Caco-2 (cell line): Measurements from ENCODE around the gene LBHD2. TPM values are rescaled to one million over a fixed set of nuclear protein-coding genes. Genes with fewer than 3 reads are reported as not detected.
"Not testable (repeated sequence)": the region's sequence is repeated elsewhere in the genome, so short reads cannot be mapped to it uniquely, and the experiment has no call there.

Experiments used
- BruUV-seq: library from RNA; stranded (reverse); fragments of 400-500 nt; replicated peaks from 2 replicates; lab custom pipeline; 2021; lab: Mats Ljungman, UMichigan
- CTCF ChIA-PET: fragments of 300-600 bp; sonication (Branson Sonifier 250); formaldehyde crosslinking; loops from one replicate; lab custom pipeline; 2022; ENCODE audit warnings: antibody characterized with exemption; lab: Charles Lee
- POLR2A ChIA-PET: fragments of 300-600 bp; sonication (Branson Sonifier 250); formaldehyde crosslinking; loops from one replicate; lab custom pipeline; 2022; ENCODE audit warnings: antibody characterized with exemption; lab: Charles Lee
- DNase-seq, 2 experiments: peaks; one replicate each; pipeline versions ENCODE4 v3.0.0 to v3.0.0-alpha.2; 2020 to 2022
- H3K27me3 ChIP-seq: replicated peaks from 2 replicates; pipeline ENCODE4 v1.6.0; 2011; ENCODE audit warnings: low read length; ENCODE audit not compliant: control insufficient read depth, insufficient read depth
- H3K36me3 ChIP-seq: 2 replicates; pipeline ENCODE4 v1.5.1; 2011; ENCODE audit warnings: low read length; ENCODE audit not compliant: control insufficient read depth, insufficient read depth
- H3K4me1 ChIP-seq: fragments of 250-450 bp; sonication (Bioruptor Pico); 2 replicates; pipeline ENCODE4 v1.5.1; 2020; ENCODE audit warnings: mild to moderate bottlenecking
- H3K4me3 ChIP-seq: 2 replicates; pipeline ENCODE4 v1.5.1; 2011; ENCODE audit warnings: low read depth, mild to moderate bottlenecking, control low read depth, low read length
- H3K9me3 ChIP-seq: fragments of 250-450 bp; sonication (Bioruptor Pico); 2 replicates; pipeline ENCODE4 v1.5.1; 2020; ENCODE audit warnings: mild to moderate bottlenecking, moderate library complexity
- H3K27ac Mint-ChIP-seq: one replicate; pipeline ENCODE4 v1.8.0; 2022; ENCODE audit warnings: mixed read lengths; ENCODE audit not compliant: unreplicated experiment
- H3K27me3 Mint-ChIP-seq: one replicate; pipeline ENCODE4 v1.8.0; 2022; ENCODE audit warnings: mixed read lengths; ENCODE audit not compliant: insufficient read depth, unreplicated experiment
- H3K36me3 Mint-ChIP-seq: one replicate; pipeline ENCODE4 v1.8.0; 2022; ENCODE audit warnings: mild to moderate bottlenecking, mixed read lengths; ENCODE audit not compliant: insufficient read depth, unreplicated experiment
- H3K4me1 Mint-ChIP-seq: one replicate; pipeline ENCODE4 v1.8.0; 2022; ENCODE audit warnings: low read depth, mixed read lengths; ENCODE audit not compliant: unreplicated experiment
- H3K4me3 Mint-ChIP-seq: one replicate; pipeline ENCODE4 v1.8.0; 2022; ENCODE audit warnings: mild to moderate bottlenecking, moderate library complexity, mixed read lengths; ENCODE audit not compliant: unreplicated experiment
- H3K9me3 Mint-ChIP-seq: one replicate; pipeline ENCODE4 v1.8.0; 2022; ENCODE audit warnings: mixed read lengths; ENCODE audit not compliant: unreplicated experiment
- intact Hi-C: fragments of 100-400 bp; cut with micrococcal nuclease; formaldehyde crosslinking; loops from one replicate; pipeline ENCODE4 v1.10.0; 2022; ENCODE audit not compliant: unreplicated experiment
- total RNA-seq: library from RNA; stranded (reverse); gene quantifications from 2 replicates; pipeline ENCODE4 v1.2.3, GENCODE V29; 2022
- TF ChIP-seq, protein P1 (sequence below), 2 experiments: fragments of 200-600 bp in 1 of 2; IDR thresholded peaks; 1 replicate in 1 of 2; 2 replicates in 1 of 2; pipeline versions ENCODE4 v1.5.1 to v1.8.0; 2011 to 2022; ENCODE audit warnings: antibody characterized with exemption in 1 of 2, control low read depth in 1 of 2, inconsistent platforms in 1 of 2, low read depth in 1 of 2, low read length in 1 of 2, mild to moderate bottlenecking in 1 of 2, moderate library complexity in 1 of 2; ENCODE audit not compliant: insufficient read depth in 1 of 2, severe bottlenecking in 1 of 2, unreplicated experiment in 1 of 2

LBHD2 gene
- total RNA-seq, 1 experiment from 2014 or later: not detected

DNA sequence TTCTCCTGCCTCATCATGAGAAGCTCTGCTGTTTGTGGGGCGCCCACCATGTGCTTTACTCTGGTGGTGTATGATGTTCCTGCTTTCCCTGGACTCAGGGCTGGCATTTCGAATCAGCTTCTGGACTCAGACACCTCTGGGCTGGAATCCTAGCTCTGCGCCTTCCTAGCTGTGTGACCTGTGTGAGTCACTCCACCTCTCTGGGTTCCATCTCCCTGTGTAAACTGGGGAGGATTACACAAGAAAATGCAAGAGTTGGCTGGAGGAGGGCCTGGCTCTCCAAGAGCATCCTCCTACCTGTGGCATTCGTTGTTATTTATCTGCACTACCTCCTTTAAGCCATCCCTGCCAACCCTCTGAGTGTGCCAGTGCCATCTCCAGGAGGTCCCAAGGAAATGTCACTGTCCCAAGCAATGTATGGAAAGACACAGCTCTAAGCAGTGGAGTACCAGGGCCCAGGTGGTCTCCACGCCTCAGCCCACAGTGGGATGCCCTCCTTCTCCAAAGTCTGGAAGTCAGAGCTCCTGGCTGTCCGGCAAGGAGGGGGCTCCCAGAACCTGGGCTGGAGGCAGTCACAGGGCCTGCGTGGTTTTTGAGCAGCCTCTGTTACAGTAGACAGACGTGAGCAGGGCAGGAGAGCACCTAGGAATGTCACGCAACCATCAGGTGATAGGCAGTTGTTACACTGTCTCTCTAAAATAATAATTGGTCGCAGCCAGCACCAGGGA lies 32.0 kb downstream of the LBHD2 start:
- no peaks in the 10 kb centered on the region for H3K27me3 Mint-ChIP-seq
- no peak for DNase-seq
- ChIA-PET POLR2A (no interaction called here), CTCF (interaction anchor here (1.0 kb wide), 1 partner anchor 11 kb away, joined by 8 read pairs; no protein-coding TSS in a partner anchor)
- no peaks in the 10 kb centered on the region for H3K27me3 ChIP-seq
- H3K36me3 Mint-ChIP-seq: peaks cover 7% of the 10 kb centered on the region
- no TSS peak for BruUV-seq
- H3K36me3 ChIP-seq: no peaks in the 10 kb centered on the region
- peaks cover 1% of the 10 kb centered on the region for H3K4me1 Mint-ChIP-seq
- intact Hi-C loops: no loop called here
- H3K9me3 ChIP-seq: peaks cover 5% of the 10 kb centered on the region; the same call in 1 of the 2 replicates
- TF ChIP-seq, protein P1, sequence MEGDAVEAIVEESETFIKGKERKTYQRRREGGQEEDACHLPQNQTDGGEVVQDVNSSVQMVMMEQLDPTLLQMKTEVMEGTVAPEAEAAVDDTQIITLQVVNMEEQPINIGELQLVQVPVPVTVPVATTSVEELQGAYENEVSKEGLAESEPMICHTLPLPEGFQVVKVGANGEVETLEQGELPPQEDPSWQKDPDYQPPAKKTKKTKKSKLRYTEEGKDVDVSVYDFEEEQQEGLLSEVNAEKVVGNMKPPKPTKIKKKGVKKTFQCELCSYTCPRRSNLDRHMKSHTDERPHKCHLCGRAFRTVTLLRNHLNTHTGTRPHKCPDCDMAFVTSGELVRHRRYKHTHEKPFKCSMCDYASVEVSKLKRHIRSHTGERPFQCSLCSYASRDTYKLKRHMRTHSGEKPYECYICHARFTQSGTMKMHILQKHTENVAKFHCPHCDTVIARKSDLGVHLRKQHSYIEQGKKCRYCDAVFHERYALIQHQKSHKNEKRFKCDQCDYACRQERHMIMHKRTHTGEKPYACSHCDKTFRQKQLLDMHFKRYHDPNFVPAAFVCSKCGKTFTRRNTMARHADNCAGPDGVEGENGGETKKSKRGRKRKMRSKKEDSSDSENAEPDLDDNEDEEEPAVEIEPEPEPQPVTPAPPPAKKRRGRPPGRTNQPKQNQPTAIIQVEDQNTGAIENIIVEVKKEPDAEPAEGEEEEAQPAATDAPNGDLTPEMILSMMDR (IDR thresholded peaks at IDR 0.05; ENCODE audit: insufficient read depth in 1 of 2, low read depth in 1 of 2, low read length in 1 of 2, severe bottlenecking in 1 of 2, unreplicated experiment in 1 of 2): no peak
- H3K27ac Mint-ChIP-seq: no peak overlapping the region
- H3K4me3 Mint-ChIP-seq: no peak overlapping the region
- H3K4me1 ChIP-seq: peaks cover 25% of the 10 kb centered on the region
- H3K4me3 ChIP-seq: no peak overlapping the region
- no peaks in the 10 kb centered on the region for H3K9me3 Mint-ChIP-seq

DNA sequence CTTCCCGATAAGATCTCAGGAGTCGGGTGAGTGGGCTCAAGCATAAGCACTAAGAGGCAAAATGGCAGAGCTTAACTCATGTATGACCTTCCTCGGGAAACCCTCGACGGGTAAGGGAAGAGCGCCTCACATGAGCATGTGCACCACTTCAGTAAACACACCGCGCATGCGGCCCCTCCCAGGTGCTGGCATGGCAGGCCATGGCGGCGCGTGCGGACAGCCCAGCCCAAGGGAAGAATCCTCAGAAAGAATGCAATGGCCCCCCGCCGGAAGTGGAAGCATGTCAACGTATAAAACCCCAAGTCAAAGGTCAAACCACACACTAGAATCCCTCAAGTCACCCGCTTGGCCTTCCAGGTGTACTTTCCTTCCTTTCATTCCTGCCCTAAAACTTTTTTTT lies 32.6 kb downstream of the LBHD2 start:
- H3K27me3 ChIP-seq: no peaks in the 10 kb centered on the region
- intact Hi-C loops: no loop called here
- H3K4me3 Mint-ChIP-seq: no peak overlapping the region
- H3K36me3 Mint-ChIP-seq: peaks cover 6% of the 10 kb centered on the region
- TF ChIP-seq, protein P1 (IDR thresholded peaks at IDR 0.05; ENCODE audit: insufficient read depth in 1 of 2, low read depth in 1 of 2, low read length in 1 of 2, severe bottlenecking in 1 of 2, unreplicated experiment in 1 of 2): no peak
- H3K9me3 ChIP-seq: peaks cover 5% of the 10 kb centered on the region; the same call in 1 of the 2 replicates
- ChIA-PET POLR2A (no interaction called here), CTCF (interaction anchor here (1.0 kb wide), 1 partner anchor 11 kb away, joined by 8 read pairs; no protein-coding TSS in a partner anchor)
- no peaks in the 10 kb centered on the region for H3K27me3 Mint-ChIP-seq
- H3K4me3 ChIP-seq: no peak overlapping the region
- BruUV-seq: no TSS peak
- H3K4me1 Mint-ChIP-seq: no peaks in the 10 kb centered on the region
- H3K36me3 ChIP-seq: no peaks in the 10 kb centered on the region
- DNase-seq: peak in 1 of 2 experiments; percentile 40
- H3K4me1 ChIP-seq: peaks cover 19% of the 10 kb centered on the region
- no peak overlapping the region for H3K27ac Mint-ChIP-seq
- H3K9me3 Mint-ChIP-seq: no peaks in the 10 kb centered on the region

DNA sequence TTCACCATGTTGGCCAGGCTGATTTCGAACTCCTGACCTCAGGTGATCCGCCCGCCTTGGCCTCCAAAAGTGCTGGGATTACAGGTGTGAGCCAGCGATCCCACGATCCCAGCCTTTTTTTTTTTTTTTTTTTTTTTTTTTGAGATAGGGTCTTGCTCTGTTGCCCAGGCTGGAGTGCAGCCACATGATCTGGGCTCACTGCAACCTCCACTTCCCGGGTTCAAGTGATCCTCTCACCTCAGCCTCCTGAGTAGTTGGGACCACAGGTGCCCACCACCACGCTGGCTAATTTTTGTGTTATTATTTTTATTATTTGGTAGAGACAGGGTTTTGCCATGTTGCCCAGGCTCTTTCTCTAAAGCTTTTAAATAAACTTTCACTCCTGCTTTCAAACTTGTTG lies 33.5 kb downstream of the LBHD2 start:
- H3K27me3 ChIP-seq, H3K27ac Mint-ChIP-seq, H3K36me3 Mint-ChIP-seq, DNase-seq, intact Hi-C loops, H3K4me3 Mint-ChIP-seq, H3K4me1 Mint-ChIP-seq, POLR2A ChIA-PET, H3K27me3 Mint-ChIP-seq, H3K9me3 ChIP-seq, H3K9me3 Mint-ChIP-seq, H3K4me3 ChIP-seq, H3K36me3 ChIP-seq, BruUV-seq: not testable (repeated sequence)
- CTCF ChIA-PET: interaction anchor here (1.6 kb wide), 1 partner anchor 13 kb away, joined by 6 read pairs; no protein-coding TSS in a partner anchor
- H3K4me1 ChIP-seq: peaks cover 19% of the 10 kb centered on the region; the same call in 1 of the 2 replicates
